GM12878 (cell line): ENCODE results near the gene PELI2. TPM values are rescaled to one million over a fixed set of nuclear protein-coding genes. Genes with fewer than 3 reads are reported as not detected.

ENCODE experiments used
- ATAC-seq: fragments of 200-7000 bp; cut with Tn5 transposase; 3 replicates; pipeline ENCODE4 v1.9.1; 2020; ENCODE audit warnings: mild to moderate bottlenecking, moderate library complexity
- BruUV-seq: library from RNA; stranded (reverse); fragments of 400-500 nt; replicated peaks from 2 replicates; lab custom pipeline; 2021; lab: Mats Ljungman, UMichigan
- CTCF ChIA-PET: fragments of 300-600 bp; sonication (Branson Sonifier 250); formaldehyde crosslinking; extraction: SDS; loops from one replicate; lab custom pipeline; 2021; ENCODE audit warnings: inconsistent platforms; lab: Yijun Ruan, JAX
- POLR2A ChIA-PET: fragments of 350-600 bp; formaldehyde crosslinking; extraction: SDS; loops from one replicate; lab custom pipeline; 2021; ENCODE audit warnings: inconsistent platforms; lab: Charles Lee
- RAD21 ChIA-PET: fragments of 300-600 bp; sonication (Branson Sonifier 250); formaldehyde crosslinking; loops from one replicate; lab custom pipeline; 2023; ENCODE audit warnings: antibody characterized with exemption; ENCODE audit not compliant: unreplicated experiment; lab: Charles Lee
- SMC1A ChIA-PET: fragments of 300-600 bp; sonication (Branson Sonifier 250); formaldehyde crosslinking; loops from one replicate; lab custom pipeline; 2023; ENCODE audit not compliant: unreplicated experiment, uncharacterized antibody; lab: Charles Lee
- DNase-seq: peaks from one replicate; pipeline ENCODE4 v3.0.0-alpha.2; 2011; ENCODE audit warnings: low read depth, low spot score
- FAIRE-seq: peaks from 3 replicates; lab custom pipeline; 2011; peaks lifted over from hg19 to GRCh38; lab: Jason Lieb, UNC
- H2AFZ ChIP-seq: 2 replicates; pipeline ENCODE4 v1.6.0; 2011; ENCODE audit warnings: low read depth, low read length, control low read depth; ENCODE audit not compliant: control insufficient read depth
- H3K27ac ChIP-seq: 2 replicates; pipeline ENCODE4 v1.5.1; 2011; ENCODE audit warnings: control low read depth; ENCODE audit not compliant: control insufficient read depth, insufficient read depth
- H3K27me3 ChIP-seq, 2 experiments: replicated peaks in 1 of 2; 2 replicates each; pipeline versions ENCODE4 v1.6.0 to v1.6.1; 2011; ENCODE audit warnings: low read length in 1 of 2; ENCODE audit not compliant: control insufficient read depth in 2 of 2, insufficient read depth in 2 of 2
- H3K36me3 ChIP-seq, 2 experiments: 2 replicates each; pipeline ENCODE4 v1.5.1; 2011; ENCODE audit warnings: low read length in 1 of 2; ENCODE audit not compliant: control insufficient read depth in 2 of 2, insufficient read depth in 2 of 2
- H3K4me1 ChIP-seq: 2 replicates; pipeline ENCODE4 v1.6.1; 2011; ENCODE audit warnings: mild to moderate bottlenecking, low read length, moderate library complexity, mixed read lengths; ENCODE audit not compliant: control insufficient read depth, insufficient read depth
- H3K4me2 ChIP-seq: 2 replicates; pipeline ENCODE4 v1.6.0; 2011; ENCODE audit warnings: control low read depth; ENCODE audit not compliant: control insufficient read depth, insufficient read depth
- H3K4me3 ChIP-seq: fragments of 200-600 bp; sonication (generic); 2 replicates; pipeline ENCODE4 v1.5.1; 2016
- H3K79me2 ChIP-seq: 2 replicates; pipeline ENCODE4 v1.6.0; 2011; ENCODE audit warnings: low read length; ENCODE audit not compliant: control insufficient read depth, insufficient read depth
- H3K9ac ChIP-seq: 2 replicates; pipeline ENCODE4 v1.8.0; 2011; ENCODE audit warnings: low read length, control low read depth, mixed read lengths; ENCODE audit not compliant: control insufficient read depth, insufficient read depth
- H3K9me3 ChIP-seq: replicated peaks from 3 replicates; pipeline ENCODE4 v1.5.1; 2011; ENCODE audit warnings: mild to moderate bottlenecking, low read length; ENCODE audit not compliant: control insufficient read depth, insufficient read depth
- H4K20me1 ChIP-seq: 2 replicates; pipeline ENCODE4 v1.6.0; 2011; ENCODE audit not compliant: control insufficient read depth, insufficient read depth
- ASH2L ChIP-seq: fragments of 300-600, 200-600 bp; sonication (generic); IDR thresholded peaks from 2 replicates; pipeline ENCODE4 v1.6.1; 2017; ENCODE audit warnings: low read depth, mild to moderate bottlenecking, borderline replicate concordance
- CEBPB ChIP-seq, 2 experiments: fragments of 150-350 bp in 1 of 2; IDR thresholded peaks; 2 replicates each; pipeline ENCODE4 v1.6.1; 2012 to 2014; ENCODE audit warnings: low read depth in 2 of 2, low read length in 2 of 2, borderline replicate concordance in 1 of 2, inconsistent platforms in 1 of 2
- MTA2 ChIP-seq: fragments of 450-650 bp; IDR thresholded peaks from 2 replicates; pipeline ENCODE4 v1.6.1; 2016; ENCODE audit warnings: low read depth, mild to moderate bottlenecking, moderate library complexity
- NFYB ChIP-seq: IDR thresholded peaks from 2 replicates; pipeline ENCODE4 v1.6.1; 2011; ENCODE audit warnings: low read depth, mild to moderate bottlenecking, low read length, improper control_type of control experiment, moderate library complexity; ENCODE audit not compliant: insufficient read depth
- NRF1 ChIP-seq: conservative IDR thresholded peaks from 2 replicates; pipeline ENCODE4 v1.6.1; 2011; ENCODE audit warnings: mild to moderate bottlenecking, low read depth, low read length, improper control_type of control experiment
- TARDBP ChIP-seq: IDR thresholded peaks from 2 replicates; pipeline ENCODE4 v1.6.1; 2016; ENCODE audit warnings: borderline replicate concordance
- ZNF384 ChIP-seq: IDR thresholded peaks from 2 replicates; pipeline ENCODE4 v1.6.1; 2012; ENCODE audit warnings: low read depth, mild to moderate bottlenecking, low read length, improper control_type of control experiment, borderline replicate concordance
- WGBS: methylation state at CpG from one replicate; pipeline ENCODE4 v1.1.6; 2016; ENCODE audit warnings: low lambda C conversion rate; ENCODE audit not compliant: insufficient replicate concordance, insufficient coverage; ENCODE audit errors: missing lambda C conversion rate; 5-methylcytosine and 5-hydroxymethylcytosine counted together
- in situ Hi-C: fragments of 300-500 bp; cut with MboI; formaldehyde crosslinking; loops from 9 replicates; pipeline ENCODE4 v1.14.3; 2018; ENCODE audit warnings: mixed read lengths
- intact Hi-C: fragments of 100-400 bp; cut with micrococcal nuclease; formaldehyde crosslinking; loops from one replicate; pipeline ENCODE4 v1.14.2; 2022; ENCODE audit not compliant: unreplicated experiment
- polyA plus RNA-seq, 11 experiments: library from polyadenylated mRNA; depleted of rRNA in 4 of 11; unstranded in 6 of 11; stranded (reverse) in 5 of 11; fragments of >200 nt; fragmentation: Nextera tagmentation in 4 of 11; fragmentation: Illumina TruSeq in 1 of 11; extraction: Ambion mirVana in 4 of 11; extraction: Trizol in 1 of 11; gene quantifications; 1 replicate in 1 of 11; 2 replicates in 10 of 11; pipeline versions ENCODE4 v1.2.1 to v1.2.3, GENCODE V29; 2011 to 2016; ENCODE audit warnings: inconsistent platforms in 2 of 11, missing spikeins in 2 of 11, low read depth in 1 of 11
- total RNA-seq, 4 experiments: library from RNA; depleted of rRNA in 3 of 4; stranded (reverse); fragments of >200 nt in 3 of 4; fragmentation: Illumina TruSeq in 1 of 4; extraction: Trizol in 1 of 4; gene quantifications; 2 replicates each; pipeline versions ENCODE4 v1.2.1 to v1.2.3, GENCODE V29; 2013 to 2021
- TF ChIP-seq, protein P1 (sequence below): fragments of 450-650 bp; conservative IDR thresholded peaks from 2 replicates; pipeline ENCODE4 v1.6.1; 2017; ENCODE audit warnings: mild to moderate bottlenecking, moderate library complexity
- TF ChIP-seq, protein P2 (sequence below): fragments of 450-650 bp; IDR thresholded peaks from 2 replicates; pipeline ENCODE4 v1.6.1; 2016; ENCODE audit warnings: mild to moderate bottlenecking
- TF ChIP-seq, protein P3 (sequence below): IDR thresholded peaks from 2 replicates; pipeline ENCODE4 v1.6.1; 2011; ENCODE audit warnings: borderline replicate concordance, low read depth, mild to moderate bottlenecking, moderate library complexity, mixed read lengths, low read length; ENCODE audit not compliant: insufficient read depth; ENCODE audit errors: extremely low read length
- TF ChIP-seq, protein P4 (sequence below): fragments of 450-650 bp; formaldehyde crosslinking; IDR thresholded peaks from 2 replicates; pipeline ENCODE4 v1.4.0; 2022; ENCODE audit warnings: mild to moderate bottlenecking, moderate library complexity
- TF ChIP-seq, protein P5 (sequence below): IDR thresholded peaks from 2 replicates; pipeline ENCODE4 v1.6.1; 2012; ENCODE audit warnings: mild to moderate bottlenecking, low read depth, low read length

PELI2 gene
- total and polyA plus RNA-seq, 10 of the 15 experiments (the other 5 are each of a cell fraction or from before 2014, with no cell fraction given), result under 0.01 to 0.10 (median 0.01) TPM; not detected in 3

DNA sequence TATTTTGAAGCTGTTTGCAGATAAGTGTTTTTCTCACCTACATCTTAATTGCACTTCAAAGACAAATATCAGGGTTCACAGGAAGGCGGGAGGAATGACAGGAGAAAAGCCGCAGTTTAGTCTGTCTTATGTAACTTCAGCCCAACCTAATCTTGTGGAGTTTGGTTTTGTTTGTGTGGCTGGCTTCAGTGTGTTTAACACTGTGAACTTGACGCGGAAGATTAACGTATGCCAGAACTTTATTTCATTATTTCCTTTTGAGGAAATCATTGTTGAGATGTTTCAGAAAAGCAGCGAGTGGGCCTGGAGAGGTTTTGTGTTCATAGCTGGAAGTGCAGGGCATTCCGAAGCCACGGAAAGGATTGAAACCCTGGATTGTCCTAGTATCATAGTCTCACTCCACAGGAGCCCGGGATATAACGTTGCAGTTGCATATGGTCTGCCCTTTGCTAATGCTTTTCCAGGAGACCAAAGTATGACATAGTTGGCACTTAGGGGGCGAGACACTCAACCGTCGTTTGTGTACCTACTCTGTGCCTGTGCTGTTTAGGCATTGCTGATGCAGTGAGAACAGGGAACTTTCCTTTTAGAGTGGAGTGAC, 2.0 kb downstream of the PELI2 start:
- DNase-seq, result no peak
- WGBS, result 5% methylated on average over 13 of the region's 13 CpGs
- POLR2A ChIA-PET, result no interaction called here
- Histone ChIP-seq H3K9me3 (no peaks in the 10 kb centered on the region), H3K4me1 (peaks cover 4% of the 10 kb centered on the region; the same call in 1 of the 2 replicates), H3K9ac (no peak overlapping the region), H3K4me3 (no peak overlapping the region), H4K20me1 (no peaks in the 10 kb centered on the region), H3K4me2 (no peak overlapping the region), H3K27ac (no peak overlapping the region), H3K36me3 (no peaks in the 10 kb centered on the region), H3K79me2 (no peaks in the 10 kb centered on the region), H2AFZ (no peak overlapping the region), H3K27me3 (peaks cover 4 to 20% of the 10 kb centered on the region in 2 experiments; a peak in 3 of 4 replicates)
- BruUV-seq, result no TSS peak
- no peak for FAIRE-seq
- CTCF ChIA-PET, result no interaction called here
- intact Hi-C loops, result no loop called here
- RAD21 ChIA-PET, result no interaction called here
- in situ Hi-C loops, result no loop called here
- SMC1A ChIA-PET, result no interaction called here
- ATAC-seq, result no peak
- TF ChIP-seq, protein P1, sequence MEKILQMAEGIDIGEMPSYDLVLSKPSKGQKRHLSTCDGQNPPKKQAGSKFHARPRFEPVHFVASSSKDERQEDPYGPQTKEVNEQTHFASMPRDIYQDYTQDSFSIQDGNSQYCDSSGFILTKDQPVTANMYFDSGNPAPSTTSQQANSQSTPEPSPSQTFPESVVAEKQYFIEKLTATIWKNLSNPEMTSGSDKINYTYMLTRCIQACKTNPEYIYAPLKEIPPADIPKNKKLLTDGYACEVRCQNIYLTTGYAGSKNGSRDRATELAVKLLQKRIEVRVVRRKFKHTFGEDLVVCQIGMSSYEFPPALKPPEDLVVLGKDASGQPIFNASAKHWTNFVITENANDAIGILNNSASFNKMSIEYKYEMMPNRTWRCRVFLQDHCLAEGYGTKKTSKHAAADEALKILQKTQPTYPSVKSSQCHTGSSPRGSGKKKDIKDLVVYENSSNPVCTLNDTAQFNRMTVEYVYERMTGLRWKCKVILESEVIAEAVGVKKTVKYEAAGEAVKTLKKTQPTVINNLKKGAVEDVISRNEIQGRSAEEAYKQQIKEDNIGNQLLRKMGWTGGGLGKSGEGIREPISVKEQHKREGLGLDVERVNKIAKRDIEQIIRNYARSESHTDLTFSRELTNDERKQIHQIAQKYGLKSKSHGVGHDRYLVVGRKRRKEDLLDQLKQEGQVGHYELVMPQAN, result no peak
- TF ChIP-seq ZNF384, result no peak
- no peak for TF ChIP-seq TARDBP
- TF ChIP-seq ASH2L, result no peak
- TF ChIP-seq, protein P2, sequence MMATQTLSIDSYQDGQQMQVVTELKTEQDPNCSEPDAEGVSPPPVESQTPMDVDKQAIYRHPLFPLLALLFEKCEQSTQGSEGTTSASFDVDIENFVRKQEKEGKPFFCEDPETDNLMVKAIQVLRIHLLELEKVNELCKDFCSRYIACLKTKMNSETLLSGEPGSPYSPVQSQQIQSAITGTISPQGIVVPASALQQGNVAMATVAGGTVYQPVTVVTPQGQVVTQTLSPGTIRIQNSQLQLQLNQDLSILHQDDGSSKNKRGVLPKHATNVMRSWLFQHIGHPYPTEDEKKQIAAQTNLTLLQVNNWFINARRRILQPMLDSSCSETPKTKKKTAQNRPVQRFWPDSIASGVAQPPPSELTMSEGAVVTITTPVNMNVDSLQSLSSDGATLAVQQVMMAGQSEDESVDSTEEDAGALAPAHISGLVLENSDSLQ, result no peak
- TF ChIP-seq, protein P3, sequence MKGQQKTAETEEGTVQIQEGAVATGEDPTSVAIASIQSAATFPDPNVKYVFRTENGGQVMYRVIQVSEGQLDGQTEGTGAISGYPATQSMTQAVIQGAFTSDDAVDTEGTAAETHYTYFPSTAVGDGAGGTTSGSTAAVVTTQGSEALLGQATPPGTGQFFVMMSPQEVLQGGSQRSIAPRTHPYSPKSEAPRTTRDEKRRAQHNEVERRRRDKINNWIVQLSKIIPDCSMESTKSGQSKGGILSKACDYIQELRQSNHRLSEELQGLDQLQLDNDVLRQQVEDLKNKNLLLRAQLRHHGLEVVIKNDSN, result no peak
- TF ChIP-seq, protein P4, sequence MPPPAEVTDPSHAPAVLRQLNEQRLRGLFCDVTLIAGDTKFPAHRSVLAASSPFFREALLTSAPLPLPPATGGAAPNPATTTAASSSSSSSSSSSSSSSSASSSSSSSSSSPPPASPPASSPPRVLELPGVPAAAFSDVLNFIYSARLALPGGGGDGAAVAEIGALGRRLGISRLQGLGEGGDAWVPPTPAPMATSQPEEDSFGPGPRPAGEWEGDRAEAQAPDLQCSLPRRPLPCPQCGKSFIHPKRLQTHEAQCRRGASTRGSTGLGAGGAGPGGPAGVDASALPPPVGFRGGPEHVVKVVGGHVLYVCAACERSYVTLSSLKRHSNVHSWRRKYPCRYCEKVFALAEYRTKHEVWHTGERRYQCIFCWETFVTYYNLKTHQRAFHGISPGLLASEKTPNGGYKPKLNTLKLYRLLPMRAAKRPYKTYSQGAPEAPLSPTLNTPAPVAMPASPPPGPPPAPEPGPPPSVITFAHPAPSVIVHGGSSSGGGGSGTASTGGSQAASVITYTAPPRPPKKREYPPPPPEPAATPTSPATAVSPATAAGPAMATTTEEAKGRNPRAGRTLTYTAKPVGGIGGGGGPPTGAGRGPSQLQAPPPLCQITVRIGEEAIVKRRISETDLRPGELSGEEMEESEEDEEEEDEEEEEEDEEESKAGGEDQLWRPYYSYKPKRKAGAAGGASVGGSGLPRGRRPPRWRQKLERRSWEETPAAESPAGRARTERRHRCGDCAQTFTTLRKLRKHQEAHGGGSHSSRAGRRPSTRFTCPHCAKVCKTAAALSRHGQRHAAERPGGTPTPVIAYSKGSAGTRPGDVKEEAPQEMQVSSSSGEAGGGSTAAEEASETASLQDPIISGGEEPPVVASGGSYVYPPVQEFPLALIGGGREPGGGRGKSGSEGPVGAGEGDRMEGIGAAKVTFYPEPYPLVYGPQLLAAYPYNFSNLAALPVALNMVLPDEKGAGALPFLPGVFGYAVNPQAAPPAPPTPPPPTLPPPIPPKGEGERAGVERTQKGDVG, result no peak
- no peak for TF ChIP-seq NFYB
- no peak for TF ChIP-seq NRF1
- TF ChIP-seq, protein P5, sequence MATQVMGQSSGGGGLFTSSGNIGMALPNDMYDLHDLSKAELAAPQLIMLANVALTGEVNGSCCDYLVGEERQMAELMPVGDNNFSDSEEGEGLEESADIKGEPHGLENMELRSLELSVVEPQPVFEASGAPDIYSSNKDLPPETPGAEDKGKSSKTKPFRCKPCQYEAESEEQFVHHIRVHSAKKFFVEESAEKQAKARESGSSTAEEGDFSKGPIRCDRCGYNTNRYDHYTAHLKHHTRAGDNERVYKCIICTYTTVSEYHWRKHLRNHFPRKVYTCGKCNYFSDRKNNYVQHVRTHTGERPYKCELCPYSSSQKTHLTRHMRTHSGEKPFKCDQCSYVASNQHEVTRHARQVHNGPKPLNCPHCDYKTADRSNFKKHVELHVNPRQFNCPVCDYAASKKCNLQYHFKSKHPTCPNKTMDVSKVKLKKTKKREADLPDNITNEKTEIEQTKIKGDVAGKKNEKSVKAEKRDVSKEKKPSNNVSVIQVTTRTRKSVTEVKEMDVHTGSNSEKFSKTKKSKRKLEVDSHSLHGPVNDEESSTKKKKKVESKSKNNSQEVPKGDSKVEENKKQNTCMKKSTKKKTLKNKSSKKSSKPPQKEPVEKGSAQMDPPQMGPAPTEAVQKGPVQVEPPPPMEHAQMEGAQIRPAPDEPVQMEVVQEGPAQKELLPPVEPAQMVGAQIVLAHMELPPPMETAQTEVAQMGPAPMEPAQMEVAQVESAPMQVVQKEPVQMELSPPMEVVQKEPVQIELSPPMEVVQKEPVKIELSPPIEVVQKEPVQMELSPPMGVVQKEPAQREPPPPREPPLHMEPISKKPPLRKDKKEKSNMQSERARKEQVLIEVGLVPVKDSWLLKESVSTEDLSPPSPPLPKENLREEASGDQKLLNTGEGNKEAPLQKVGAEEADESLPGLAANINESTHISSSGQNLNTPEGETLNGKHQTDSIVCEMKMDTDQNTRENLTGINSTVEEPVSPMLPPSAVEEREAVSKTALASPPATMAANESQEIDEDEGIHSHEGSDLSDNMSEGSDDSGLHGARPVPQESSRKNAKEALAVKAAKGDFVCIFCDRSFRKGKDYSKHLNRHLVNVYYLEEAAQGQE, result no peak
- no peak for TF ChIP-seq MTA2
- no peak for TF ChIP-seq CEBPB (IDR thresholded peaks at IDR 0.05; ENCODE audit: borderline replicate concordance in 1 of 2, low read depth in 2 of 2, low read length in 2 of 2)
